GM10248 (cell line): ENCODE data around the gene PIGN.

Source experiments
- CTCF ChIA-PET: fragments of 300-600 bp; sonication (Branson Sonifier 250); formaldehyde crosslinking; extraction: SDS; loops from one replicate; lab custom pipeline; 2021; ENCODE audit warnings: antibody characterized with exemption; lab: Yijun Ruan, JAX
- POLR2A ChIA-PET: fragments of 350-650 bp; sonication (Branson Sonifier 250); formaldehyde crosslinking; extraction: SDS; loops from one replicate; lab custom pipeline; 2020; ENCODE audit warnings: antibody characterized with exemption; lab: Yijun Ruan, JAX
- DNase-seq: peaks from one replicate; pipeline ENCODE4 v3.0.0; 2012; ENCODE audit errors: extremely low spot score
- CTCF ChIP-seq: IDR thresholded peaks from 2 replicates; pipeline ENCODE4 v1.5.1; 2012; ENCODE audit warnings: mild to moderate bottlenecking, low read depth; ENCODE audit errors: extremely low read depth, missing control alignments, control extremely low read depth

The PIGN gene

GRCh38 chr18:62070302-62070701, 116.6 kb downstream of the PIGN start:
- DNase-seq, result no peak
- ChIA-PET CTCF (no interaction called here), POLR2A (no interaction called here)
- TF ChIP-seq CTCF, result no peak

- DNase-seq, result no peak
- ChIA-PET POLR2A (no interaction called here), CTCF (no interaction called here)
- TF ChIP-seq CTCF, result no peak
These were observed 117.3 kb downstream of the PIGN start for GRCh38 chr18:62069556-62069955.

- TF ChIP-seq CTCF, result no peak
- no peak for DNase-seq
- ChIA-PET CTCF (no interaction called here), POLR2A (no interaction called here)
These were observed 120.6 kb downstream of the PIGN start for GRCh38 chr18:62066102-62066818.

- POLR2A ChIA-PET, result no interaction called here
- DNase-seq, result no peak
- CTCF ChIA-PET, result no interaction called here
- TF ChIP-seq CTCF, result no peak
These were observed 122.5 kb downstream of the PIGN start for GRCh38 chr18:62064361-62064760.

- no peak for TF ChIP-seq CTCF
- CTCF ChIA-PET, result no interaction called here
- POLR2A ChIA-PET, result no interaction called here
- DNase-seq, result no peak
These were observed 124.9 kb downstream of the PIGN start for GRCh38 chr18:62061821-62062478.

- DNase-seq, result no peak
- ChIA-PET CTCF (no interaction called here), POLR2A (interaction anchor here (0.7 kb wide), 1 partner anchor 1401 kb away, joined by 7 read pairs; no protein-coding TSS in a partner anchor)
- no peak for TF ChIP-seq CTCF
These were observed 126.0 kb downstream of the PIGN start for GRCh38 chr18:62060820-62061219.
